Epithelial cell of proximal tubule (primary cell): ENCODE measurements around the gene DIDO1. TPM values are rescaled to one million over a fixed set of nuclear protein-coding genes. Genes with fewer than 3 reads are reported as not detected.

Source experiments
- DNase-seq: peaks from one replicate; pipeline ENCODE4 v3.0.0-alpha.2; 2011; ENCODE audit warnings: low read depth
- H3K4me3 ChIP-seq: 2 replicates; pipeline ENCODE4 v1.5.1; 2011; ENCODE audit warnings: low read depth, mild to moderate bottlenecking, low read length
- total RNA-seq: library from RNA; depleted of rRNA; stranded (reverse); fragments of >200 nt; gene quantifications from 2 replicates; pipeline ENCODE4 v1.2.3, GENCODE V29; 2015
- TF ChIP-seq, protein P1 (sequence below): conservative IDR thresholded peaks from 2 replicates; pipeline ENCODE4 v1.5.1; 2012; ENCODE audit warnings: low read depth, mild to moderate bottlenecking, low read length

The DIDO1 gene
- total RNA-seq, 1 donor from 2014 or later, result 26.9 TPM

- DNase-seq, result no peak
- no peak overlapping the region for H3K4me3 ChIP-seq
- TF ChIP-seq, protein P1, sequence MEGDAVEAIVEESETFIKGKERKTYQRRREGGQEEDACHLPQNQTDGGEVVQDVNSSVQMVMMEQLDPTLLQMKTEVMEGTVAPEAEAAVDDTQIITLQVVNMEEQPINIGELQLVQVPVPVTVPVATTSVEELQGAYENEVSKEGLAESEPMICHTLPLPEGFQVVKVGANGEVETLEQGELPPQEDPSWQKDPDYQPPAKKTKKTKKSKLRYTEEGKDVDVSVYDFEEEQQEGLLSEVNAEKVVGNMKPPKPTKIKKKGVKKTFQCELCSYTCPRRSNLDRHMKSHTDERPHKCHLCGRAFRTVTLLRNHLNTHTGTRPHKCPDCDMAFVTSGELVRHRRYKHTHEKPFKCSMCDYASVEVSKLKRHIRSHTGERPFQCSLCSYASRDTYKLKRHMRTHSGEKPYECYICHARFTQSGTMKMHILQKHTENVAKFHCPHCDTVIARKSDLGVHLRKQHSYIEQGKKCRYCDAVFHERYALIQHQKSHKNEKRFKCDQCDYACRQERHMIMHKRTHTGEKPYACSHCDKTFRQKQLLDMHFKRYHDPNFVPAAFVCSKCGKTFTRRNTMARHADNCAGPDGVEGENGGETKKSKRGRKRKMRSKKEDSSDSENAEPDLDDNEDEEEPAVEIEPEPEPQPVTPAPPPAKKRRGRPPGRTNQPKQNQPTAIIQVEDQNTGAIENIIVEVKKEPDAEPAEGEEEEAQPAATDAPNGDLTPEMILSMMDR, result no peak
These were observed 46.0 kb downstream of the DIDO1 start for GRCh38 chr20:62880147-62880934.

DNA sequence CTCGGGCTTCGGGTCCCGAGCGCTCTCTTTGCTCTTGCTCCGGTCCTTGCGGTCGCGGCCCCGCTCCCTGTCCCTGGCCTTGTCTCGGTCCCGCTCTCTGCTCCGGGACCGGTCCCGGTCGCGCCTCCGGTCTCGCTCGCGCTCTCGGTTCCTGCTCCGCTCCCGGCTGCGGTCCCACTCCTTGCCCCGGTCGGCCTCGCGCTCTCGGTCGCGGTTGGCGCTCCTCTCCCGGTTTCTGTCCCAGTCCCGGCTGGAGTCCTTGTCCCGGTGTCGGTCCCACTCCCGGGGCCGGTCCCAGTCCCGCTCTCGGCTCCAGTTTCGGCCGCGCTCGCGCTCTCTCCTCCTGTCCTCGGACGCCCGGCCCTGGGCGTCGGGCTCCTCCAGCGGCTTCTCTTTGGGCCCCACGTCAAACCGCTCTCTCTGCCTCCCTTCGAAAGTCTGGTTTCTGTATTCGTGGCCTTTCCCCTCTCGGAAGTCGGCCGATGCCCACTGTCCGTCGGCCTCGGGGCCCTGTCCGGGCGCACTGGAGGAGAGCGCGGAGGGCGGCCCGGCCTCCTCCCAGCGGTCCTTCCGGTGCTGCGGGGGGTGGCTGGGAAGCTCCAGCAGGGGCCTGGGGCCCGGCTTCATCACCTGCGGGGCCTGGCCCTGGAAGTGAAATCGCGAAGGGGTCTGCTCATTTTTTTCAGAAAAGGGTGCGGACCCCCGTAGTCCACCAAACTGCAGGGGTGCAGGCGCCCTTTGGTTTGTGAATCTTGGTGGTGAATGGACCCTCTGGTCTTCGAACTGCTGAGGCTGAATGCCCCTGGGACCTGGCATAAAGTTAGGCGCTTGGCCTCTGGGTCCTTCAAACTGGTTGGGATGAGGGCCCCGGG is 46.8 kb downstream of the DIDO1 start:
- TF ChIP-seq, protein P1, result no peak
- DNase-seq, result no peak
- H3K4me3 ChIP-seq, result no peak overlapping the region

DNA sequence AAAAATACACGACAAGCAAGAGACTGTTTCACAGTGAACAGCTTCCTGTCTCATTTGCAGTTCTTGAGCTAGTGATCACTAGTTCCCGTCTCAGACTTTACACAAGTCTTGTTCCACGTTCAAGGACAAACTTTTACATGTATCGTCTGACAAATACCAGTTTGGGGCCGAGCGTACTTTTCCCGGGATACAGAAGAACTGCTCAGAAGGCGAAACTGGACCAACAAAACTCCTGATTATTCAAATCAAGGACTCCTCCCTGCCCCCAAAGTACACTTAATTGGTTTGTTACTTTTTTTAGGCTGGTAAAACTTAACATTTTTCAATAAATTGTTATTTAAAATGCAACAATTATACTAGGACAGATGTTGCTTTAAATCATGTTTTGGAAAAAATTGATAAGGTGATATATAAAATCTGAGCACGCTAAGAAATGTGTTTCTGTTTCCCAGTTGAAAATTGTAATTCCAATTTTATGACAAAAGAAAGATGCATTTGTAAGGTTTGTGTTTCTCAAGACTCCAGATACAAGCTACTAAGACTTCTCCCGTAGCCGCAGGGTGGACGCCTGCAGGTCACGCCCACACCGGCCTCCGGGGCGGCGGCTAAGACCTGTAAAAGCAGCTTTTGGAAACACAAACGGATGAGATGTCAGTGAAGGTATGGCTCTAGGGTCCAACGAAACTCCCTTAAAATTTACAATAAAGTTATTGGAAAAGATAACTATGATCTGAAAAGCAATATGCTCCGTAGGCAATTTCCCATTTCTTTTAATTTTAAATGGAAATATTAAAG is 47.9 kb downstream of the DIDO1 start:
- no peak for DNase-seq
- H3K4me3 ChIP-seq, result no peak overlapping the region
- TF ChIP-seq, protein P1, result no peak

DNA sequence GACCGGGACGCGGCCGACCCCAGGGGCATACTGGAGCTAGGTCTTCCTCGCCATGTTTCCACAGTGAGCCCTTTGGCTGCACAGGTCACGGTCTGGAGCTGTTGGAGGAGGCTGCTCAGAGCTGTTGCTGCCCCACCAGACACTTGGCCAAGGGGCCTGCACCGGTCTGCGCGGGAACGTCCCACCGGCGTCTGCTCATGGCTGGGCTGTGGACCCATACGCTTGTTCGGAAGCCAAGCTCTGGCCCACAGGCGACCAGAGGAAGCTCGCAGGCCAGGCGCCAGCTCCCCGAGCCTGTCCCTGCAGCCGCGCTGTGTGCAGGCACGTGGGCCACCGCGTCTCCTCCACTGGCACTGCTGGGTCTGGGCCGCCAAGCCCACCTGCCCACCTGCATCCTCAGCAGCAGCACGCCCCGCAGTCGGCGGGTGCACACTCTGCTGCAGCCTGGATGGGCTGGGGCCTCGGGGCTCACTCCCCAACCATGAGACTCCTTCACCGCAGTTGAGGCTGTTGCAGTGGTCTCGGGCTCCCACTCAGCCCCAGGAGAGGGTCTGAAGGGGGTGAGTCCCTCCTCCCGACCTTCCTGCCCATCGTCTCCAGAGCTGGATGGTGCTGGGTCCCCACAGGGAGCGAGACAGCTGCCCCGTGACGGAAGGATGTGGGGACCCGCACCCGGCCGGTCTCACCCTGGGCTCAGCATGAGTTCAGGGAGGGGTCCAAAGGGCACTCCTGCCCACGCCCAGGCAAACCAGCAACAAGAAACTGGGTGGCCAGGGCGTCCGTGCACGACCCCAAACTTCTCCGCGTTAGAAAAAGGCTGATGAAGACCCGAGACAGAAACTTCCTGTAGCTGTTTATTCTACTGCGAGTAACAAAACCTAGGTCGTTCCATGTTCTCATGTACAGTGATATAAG is 49.1 kb downstream of the DIDO1 start:
- TF ChIP-seq, protein P1, result no peak
- H3K4me3 ChIP-seq, result no peak overlapping the region
- no peak for DNase-seq

DNA sequence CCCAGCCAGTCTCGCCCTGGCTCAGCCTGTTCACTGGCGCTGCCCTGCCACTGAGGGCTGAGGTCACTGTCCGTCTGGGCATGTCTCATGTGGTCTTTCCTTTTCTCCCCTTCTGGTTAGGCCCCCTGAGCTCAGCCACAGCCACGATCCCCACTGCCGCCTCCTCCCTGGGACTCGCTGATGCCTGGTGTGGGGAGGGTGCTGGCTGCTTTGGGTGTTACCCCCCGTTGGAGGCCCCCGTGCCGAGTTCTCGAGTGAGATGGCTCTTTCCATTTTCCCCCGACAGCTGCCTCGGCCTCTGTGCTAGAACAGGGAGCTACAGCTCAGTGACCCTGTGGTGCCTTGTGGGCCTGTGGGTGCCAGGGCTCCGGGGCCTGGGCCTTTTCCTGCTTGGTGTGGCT is 49.8 kb downstream of the DIDO1 start:
- no peak for DNase-seq
- no peak overlapping the region for H3K4me3 ChIP-seq
- TF ChIP-seq, protein P1, result no peak
